ENCODE results near the gene ERAP2. TPM values are rescaled to one million over a fixed set of nuclear protein-coding genes. Genes with fewer than 3 reads are reported as not detected.

The ERAP2 gene
- 1 to 10 TPM; 4.1 to 7.0 TPM for total RNA-seq

GRCh38 chr5:96876292-96876850 is at the start of gene ERAP2:
TSS of gene ERAP2 (plus strand) at chr5:96876500. CDS start at chr5:96879686, 3,186 bp downstream.

GRCh38 chr5:96935559-96936430 is 59.5 kb downstream of the ERAP2 start, which contains the start of gene LNPEP:
TSS of gene LNPEP (plus strand) at chr5:96936080. CDS start at chr5:96936156, 76 bp downstream.

Small RNAs within 50 kb of the gene (small RNA-seq; reads per million reads assigned to genes)
- 0 reads per million in 2 donors for gene RF00019

Other genes starting within 250 kb of the ERAP2 start
- gene CAST, start 214.1 kb upstream of the ERAP2 start, total RNA-seq, result 100 to 1,000 TPM in 1 of 2 donors, 10 to 100 TPM in 1; 90.6 to 109 TPM
- gene ERAP1, start 68.6 kb upstream of the ERAP2 start, total RNA-seq, result 10 to 100 TPM; 41.6 to 54.6 TPM
- 10 to 100 TPM; 31.3 to 47.3 TPM for gene LNPEP, start 59.6 kb downstream of the ERAP2 start, total RNA-seq